GM10248 (cell line): ENCODE measurements around the gene ZNF831.

Experiments used
- CTCF ChIA-PET: fragments of 300-600 bp; sonication (Branson Sonifier 250); formaldehyde crosslinking; extraction: SDS; loops from one replicate; lab custom pipeline; 2021; ENCODE audit warnings: antibody characterized with exemption; lab: Yijun Ruan, JAX
- POLR2A ChIA-PET: fragments of 350-650 bp; sonication (Branson Sonifier 250); formaldehyde crosslinking; extraction: SDS; loops from one replicate; lab custom pipeline; 2020; ENCODE audit warnings: antibody characterized with exemption; lab: Yijun Ruan, JAX
- DNase-seq: peaks from one replicate; pipeline ENCODE4 v3.0.0; 2012; ENCODE audit errors: extremely low spot score
- CTCF ChIP-seq: IDR thresholded peaks from 2 replicates; pipeline ENCODE4 v1.5.1; 2012; ENCODE audit warnings: mild to moderate bottlenecking, low read depth; ENCODE audit errors: extremely low read depth, missing control alignments, control extremely low read depth

ZNF831 gene

GRCh38 chr20:59182401-59183044 lies 18.9 kb downstream of the ZNF831 start:
- CTCF ChIA-PET: interaction anchor here (1.1 to 1.6 kb wide), 2 partner anchors 95 to 312 kb away, joined by 3 to 4 read pairs; no protein-coding TSS in a partner anchor
- TF ChIP-seq CTCF: no peak
- DNase-seq: no peak
- POLR2A ChIA-PET: no interaction called here

GRCh38 chr20:59183751-59184150 lies 20.1 kb downstream of the ZNF831 start:
- CTCF ChIA-PET: no interaction called here
- POLR2A ChIA-PET: no interaction called here
- no peak for DNase-seq
- no peak for TF ChIP-seq CTCF

GRCh38 chr20:59184880-59185447 lies 21.3 kb downstream of the ZNF831 start:
- no peak for DNase-seq
- TF ChIP-seq CTCF: no peak
- ChIA-PET CTCF (interaction anchor here (1.5 kb wide), 1 partner anchor 12 kb away, joined by 4 read pairs; no protein-coding TSS in a partner anchor), POLR2A (no interaction called here)

- ChIA-PET POLR2A (no interaction called here), CTCF (interaction anchor here (1.5 to 1.7 kb wide), 2 partner anchors 12 to 22 kb away, joined by 4 to 7 read pairs; no protein-coding TSS in a partner anchor)
- TF ChIP-seq CTCF: no peak
- no peak for DNase-seq
These were observed 22.2 kb downstream of the ZNF831 start for GRCh38 chr20:59185809-59186208.

- CTCF ChIA-PET: interaction anchor here (2.1 kb wide), 1 partner anchor 103 kb away, joined by 6 read pairs; no protein-coding TSS in a partner anchor
- POLR2A ChIA-PET: no interaction called here
- DNase-seq: no peak
- no peak for TF ChIP-seq CTCF
These were observed 26.8 kb downstream of the ZNF831 start for GRCh38 chr20:59190466-59190865.

- POLR2A ChIA-PET: no interaction called here
- no peak for TF ChIP-seq CTCF
- no peak for DNase-seq
- CTCF ChIA-PET: interaction anchor here (2.1 kb wide), 1 partner anchor 103 kb away, joined by 6 read pairs; no protein-coding TSS in a partner anchor
These were observed 27.6 kb downstream of the ZNF831 start for GRCh38 chr20:59191036-59191755.
